B cell (primary cell): Measurements from ENCODE around the gene MAGI2. TPM values are rescaled to one million over a fixed set of nuclear protein-coding genes. Genes with fewer than 3 reads are reported as not detected.

Source experiments
- ATAC-seq: fragments of 200-7000 bp; cut with Tn5 transposase; one replicate; pipeline ENCODE4 v1.10.0; 2021; ENCODE audit warnings: low read depth, mild to moderate bottlenecking, moderate number of reproducible peaks, moderate library complexity
- CTCF ChIA-PET: fragments of 350-600 bp; sonication (Branson Sonifier 250); formaldehyde crosslinking; loops from one replicate; lab custom pipeline; 2021; ENCODE audit warnings: antibody characterized with exemption, inconsistent platforms; lab: Charles Lee
- POLR2A ChIA-PET: fragments of 350-600 bp; sonication (Branson Sonifier 250); formaldehyde crosslinking; loops from one replicate; lab custom pipeline; 2021; ENCODE audit warnings: antibody characterized with exemption; lab: Charles Lee
- DNase-seq: peaks from one replicate; pipeline ENCODE4 v3.0.0; 2013
- H2AFZ ChIP-seq: 2 replicates; pipeline ENCODE4 v1.6.1; 2012; ENCODE audit warnings: mild to moderate bottlenecking, low read depth, low read length; ENCODE audit not compliant: insufficient read depth, poor library complexity, severe bottlenecking
- H3K27ac ChIP-seq, 2 donors: 1 replicate in 1 of 2; 2 replicates in 1 of 2; pipeline ENCODE4 v1.5.1; 2012 to 2013; ENCODE audit warnings: low read length in 2 of 2, mild to moderate bottlenecking in 2 of 2, moderate library complexity in 1 of 2
- H3K27me3 ChIP-seq, 4 experiments: fragments of 200-600 bp in 1 of 4; sonication (generic) in 1 of 4; replicated peaks in 1 of 4; 1 replicate in 2 of 4; 2 replicates in 2 of 4; pipeline versions ENCODE4 v1.6.1 to v1.7.0; 2013 to 2016; ENCODE audit warnings: low read length in 3 of 4, mild to moderate bottlenecking in 2 of 4, mixed read lengths in 1 of 4, moderate library complexity in 1 of 4; ENCODE audit not compliant: insufficient read depth in 4 of 4, control insufficient read depth in 3 of 4; ENCODE audit errors: control extremely low read depth in 1 of 4
- H3K36me3 ChIP-seq, 2 experiments: replicated peaks in 1 of 2; 1 replicate in 1 of 2; 2 replicates in 1 of 2; pipeline versions ENCODE4 v1.6.1 to v1.7.1; 2013; ENCODE audit warnings: low read length in 1 of 2; ENCODE audit not compliant: insufficient read depth in 2 of 2, control insufficient read depth in 1 of 2; ENCODE audit errors: control extremely low read depth in 1 of 2, extremely low read depth in 1 of 2
- H3K4me1 ChIP-seq, 2 donors: fragments of 200-600 bp in 1 of 2; sonication (generic) in 1 of 2; 1 replicate in 1 of 2; 2 replicates in 1 of 2; pipeline versions ENCODE4 v1.5.1 to v1.6.1; 2013 to 2017; ENCODE audit warnings: low read length in 2 of 2; ENCODE audit not compliant: control insufficient read depth in 2 of 2, insufficient read depth in 2 of 2
- H3K4me2 ChIP-seq: replicated peaks from 2 replicates; pipeline ENCODE3; 2012; ENCODE audit warnings: mild to moderate bottlenecking, low read depth, low read length; ENCODE audit not compliant: poor library complexity, severe bottlenecking
- H3K4me3 ChIP-seq, 5 experiments: fragments of 200-600 bp in 1 of 5; sonication (generic) in 1 of 5; 1 replicate in 3 of 5; 2 replicates in 2 of 5; pipeline versions ENCODE4 v1.5.1 to v1.7.0; 2011 to 2016; ENCODE audit warnings: low read length in 4 of 5, mild to moderate bottlenecking in 4 of 5, low read depth in 2 of 5, control low read depth in 1 of 5, moderate library complexity in 1 of 5; ENCODE audit not compliant: insufficient read depth in 1 of 5; ENCODE audit errors: control extremely low read depth in 1 of 5, extremely low read depth in 1 of 5
- H3K79me2 ChIP-seq: fragments of 200-600 bp; sonication (generic); one replicate; pipeline ENCODE4 v1.6.0; 2016; ENCODE audit warnings: low read length; ENCODE audit not compliant: control insufficient read depth, insufficient read depth
- H3K9ac ChIP-seq: fragments of 200-600 bp; sonication (generic); 2 replicates; pipeline ENCODE4 v1.6.1; 2017; ENCODE audit warnings: mild to moderate bottlenecking, low read length, moderate library complexity
- H3K9me3 ChIP-seq, 3 donors: one replicate each; pipeline versions ENCODE4 v1.6.1 to v1.7.1; 2013; ENCODE audit warnings: low read length in 2 of 3; ENCODE audit not compliant: control insufficient read depth in 2 of 3, insufficient read depth in 1 of 3; ENCODE audit errors: control extremely low read depth in 1 of 3
- H4K20me1 ChIP-seq: 2 replicates; pipeline ENCODE4 v1.6.0; 2012; ENCODE audit warnings: mild to moderate bottlenecking, low read length; ENCODE audit not compliant: insufficient read depth, control insufficient read depth, poor library complexity, severe bottlenecking
- H3K27ac Mint-ChIP-seq: one replicate; pipeline ENCODE4 v1.8.0; 2021; ENCODE audit warnings: mixed read lengths
- H3K27me3 Mint-ChIP-seq: one replicate; pipeline ENCODE4 v1.8.0; 2021; ENCODE audit warnings: mixed read lengths
- H3K4me1 Mint-ChIP-seq: one replicate; pipeline ENCODE4 v1.8.0; 2021; ENCODE audit warnings: mixed read lengths
- H3K4me3 Mint-ChIP-seq: one replicate; pipeline ENCODE4 v1.8.0; 2021; ENCODE audit warnings: mixed read lengths
- H3K9me3 Mint-ChIP-seq: one replicate; pipeline ENCODE4 v1.8.0; 2022; ENCODE audit warnings: mixed read lengths; ENCODE audit not compliant: insufficient read depth
- CTCF ChIP-seq: fragments of 200-600 bp; IDR thresholded peaks from one replicate; pipeline ENCODE4 v1.8.0; 2022; ENCODE audit warnings: antibody characterized with exemption, mild to moderate bottlenecking
- EZH2 ChIP-seq: IDR thresholded peaks from 2 replicates; pipeline ENCODE4 v1.6.1; 2012; ENCODE audit warnings: borderline replicate concordance, low read depth, mild to moderate bottlenecking, moderate library complexity, low read length; ENCODE audit not compliant: insufficient read depth, poor library complexity, severe bottlenecking
- WGBS: methylation state at CpG from one replicate; pipeline ENCODE4 v1.1.5; 2013; ENCODE audit warnings: missing lambda C conversion rate; ENCODE audit not compliant: insufficient coverage; 5-methylcytosine and 5-hydroxymethylcytosine counted together
- intact Hi-C: fragments of 100-400 bp; cut with micrococcal nuclease; formaldehyde crosslinking; loops from one replicate; pipeline ENCODE4 v1.10.0; 2022
- polyA plus RNA-seq: library from polyadenylated mRNA; depleted of rRNA; stranded (reverse); fragments of >200 nt; gene quantifications from 2 replicates; pipeline ENCODE4 v1.2.3, GENCODE V29; 2012
- total RNA-seq, 2 donors: library from RNA; stranded (reverse); fragments of 120-200 nt in 1 of 2; gene quantifications; 1 replicate in 1 of 2; 2 replicates in 1 of 2; pipeline versions ENCODE4 v1.2.3 to v1.2.4, GENCODE V29; 2013 to 2022

Gene MAGI2
- total and polyA plus RNA-seq, 2 donors (not counting 1 experiment from before 2014, with no cell fraction given): 0.16 to 0.64 TPM

DNA sequence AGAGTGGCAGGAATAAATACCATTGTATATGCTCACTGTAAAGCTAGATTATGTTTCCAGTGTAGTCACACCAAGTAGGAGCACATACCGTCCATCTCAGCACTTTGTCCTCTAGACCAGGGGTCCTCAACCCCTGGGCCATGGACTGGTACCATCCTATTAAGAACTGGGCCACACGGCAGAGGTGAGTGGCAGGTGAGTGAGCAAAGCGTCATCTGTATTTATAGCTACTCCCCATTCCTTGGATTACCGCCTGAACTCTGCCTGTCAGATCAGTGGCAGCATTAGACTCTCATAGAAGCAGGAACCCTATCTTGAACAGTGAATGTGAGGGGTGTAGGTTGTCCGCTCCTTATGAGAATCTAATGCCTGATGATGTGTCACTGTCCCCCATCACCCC lies 735.3 kb downstream of the MAGI2 start:
- Mint-ChIP-seq H3K4me1 (no peaks in the 10 kb centered on the region), H3K9me3 (no peaks in the 10 kb centered on the region), H3K27ac (no peak overlapping the region), H3K27me3 (no peaks in the 10 kb centered on the region), H3K4me3 (no peak overlapping the region)
- H3K9me3 ChIP-seq: no peaks in the 10 kb centered on the region
- H3K27me3 ChIP-seq: no peaks in the 10 kb centered on the region
- DNase-seq (no peak), ATAC-seq (no peak)
- TF ChIP-seq EZH2: no peak
- no peak overlapping the region for H3K4me2 ChIP-seq
- CTCF ChIA-PET: no interaction called here
- H3K9ac ChIP-seq: no peak overlapping the region
- H3K4me3 ChIP-seq: no peak overlapping the region
- no peaks in the 10 kb centered on the region for H3K36me3 ChIP-seq
- no peak overlapping the region for H2AFZ ChIP-seq
- H3K4me1 ChIP-seq: no peaks in the 10 kb centered on the region
- 100% methylated on average over 2 of the region's 5 CpGs for WGBS
- intact Hi-C loops: no loop called here
- POLR2A ChIA-PET: no interaction called here
- no peaks in the 10 kb centered on the region for H4K20me1 ChIP-seq
- no peak overlapping the region for H3K27ac ChIP-seq
- H3K79me2 ChIP-seq: no peaks in the 10 kb centered on the region

- Histone ChIP-seq H3K4me2 (no peak overlapping the region), H3K27ac (no peak overlapping the region), H3K9me3 (no peaks in the 10 kb centered on the region), H2AFZ (no peak overlapping the region), H3K79me2 (no peaks in the 10 kb centered on the region), H3K27me3 (no peaks in the 10 kb centered on the region), H3K36me3 (no peaks in the 10 kb centered on the region), H3K9ac (no peak overlapping the region), H3K4me3 (no peak overlapping the region), H4K20me1 (no peaks in the 10 kb centered on the region), H3K4me1 (no peaks in the 10 kb centered on the region)
- Mint-ChIP-seq H3K4me3 (no peak overlapping the region), H3K27ac (no peak overlapping the region), H3K9me3 (no peaks in the 10 kb centered on the region), H3K4me1 (no peaks in the 10 kb centered on the region), H3K27me3 (no peaks in the 10 kb centered on the region)
- WGBS: 94% methylated on average over 7 of the region's 10 CpGs
- TF ChIP-seq CTCF (no peak), EZH2 (no peak)
- intact Hi-C loops: no loop called here
- ChIA-PET POLR2A (no interaction called here), CTCF (no interaction called here)
- ATAC-seq (no peak), DNase-seq (no peak)
Measured at GRCh38 chr7:78716876-78717275, 736.6 kb downstream of the MAGI2 start.
